CD4-positive, alpha-beta T cell (primary cell): Measurements from ENCODE around the gene TSPAN13. TPM values are rescaled to one million over a fixed set of nuclear protein-coding genes. Genes with fewer than 3 reads are reported as not detected.

Source experiments
- ATAC-seq: fragments of 200-7000 bp; cut with Tn5 transposase; one replicate; pipeline ENCODE4 v1.10.0; 2022; ENCODE audit warnings: mild to moderate bottlenecking; ENCODE audit not compliant: poor library complexity
- CTCF ChIA-PET: fragments of 350-600 bp; sonication (Branson Sonifier 250); formaldehyde crosslinking; loops from one replicate; lab custom pipeline; 2021; ENCODE audit warnings: antibody characterized with exemption, inconsistent platforms; lab: Charles Lee
- POLR2A ChIA-PET: fragments of 350-600 bp; sonication (Branson Sonifier 250); formaldehyde crosslinking; loops from one replicate; lab custom pipeline; 2021; ENCODE audit warnings: antibody characterized with exemption, inconsistent platforms; lab: Charles Lee
- DNase-seq, 14 experiments: peaks; one replicate each; pipeline ENCODE4 v3.0.0-alpha.2; 2013 to 2020; ENCODE audit warnings: mixed read lengths in 2 of 14
- H3K27ac ChIP-seq, 2 donors: one replicate each; pipeline versions ENCODE4 v1.5.1 to v1.7.0; 2013; ENCODE audit warnings: low read length in 2 of 2, low read depth in 1 of 2, mild to moderate bottlenecking in 1 of 2
- H3K27me3 ChIP-seq, 2 experiments: 1 replicate in 1 of 2; 2 replicates in 1 of 2; pipeline versions ENCODE4 v1.6.1 to v1.7.0; 2013; ENCODE audit warnings: low read length in 2 of 2, control low read depth in 1 of 2, mild to moderate bottlenecking in 1 of 2, moderate library complexity in 1 of 2; ENCODE audit not compliant: insufficient read depth in 2 of 2, control insufficient read depth in 1 of 2
- H3K36me3 ChIP-seq: one replicate; pipeline ENCODE4 v1.6.1; 2013; ENCODE audit warnings: low read length, control low read depth; ENCODE audit not compliant: insufficient read depth
- H3K4me1 ChIP-seq: one replicate; pipeline ENCODE4 v1.6.1; 2013; ENCODE audit warnings: low read length, control low read depth; ENCODE audit not compliant: insufficient read depth
- H3K4me3 ChIP-seq: one replicate; pipeline ENCODE4 v1.5.1; 2013; ENCODE audit warnings: mild to moderate bottlenecking, low read length, moderate library complexity
- H3K9me3 ChIP-seq, 2 experiments: 1 replicate in 1 of 2; 2 replicates in 1 of 2; pipeline versions ENCODE4 v1.6.1 to v1.7.0; 2013; ENCODE audit warnings: low read length in 2 of 2, mild to moderate bottlenecking in 2 of 2, control low read depth in 1 of 2, moderate library complexity in 1 of 2; ENCODE audit not compliant: control insufficient read depth in 1 of 2, insufficient read depth in 1 of 2
- H3K27ac Mint-ChIP-seq: one replicate; pipeline ENCODE4 v1.8.0; 2020; ENCODE audit warnings: mixed read lengths
- H3K27me3 Mint-ChIP-seq: one replicate; pipeline ENCODE4 v1.8.0; 2021; ENCODE audit warnings: mixed read lengths
- H3K36me3 Mint-ChIP-seq: one replicate; pipeline ENCODE4 v1.8.0; 2021; ENCODE audit warnings: low read depth, mixed read lengths
- H3K4me1 Mint-ChIP-seq: one replicate; pipeline ENCODE4 v1.8.0; 2021; ENCODE audit warnings: low read depth, mixed read lengths
- H3K4me3 Mint-ChIP-seq: one replicate; pipeline ENCODE4 v1.8.0; 2020; ENCODE audit warnings: mild to moderate bottlenecking, mixed read lengths
- H3K9me3 Mint-ChIP-seq: one replicate; pipeline ENCODE4 v1.8.0; 2020; ENCODE audit warnings: mixed read lengths
- CTCF ChIP-seq: fragments of 200-600 bp; IDR thresholded peaks from one replicate; pipeline ENCODE4 v1.8.0; 2022; ENCODE audit warnings: antibody characterized with exemption, mild to moderate bottlenecking
- intact Hi-C, 2 experiments: fragments of 100-400 bp; cut with DNase I in 1 of 2; cut with micrococcal nuclease in 1 of 2; formaldehyde crosslinking; loops; one replicate each; pipeline versions ENCODE4 v1.15.1 to v1.9.0; 2023 to 2025; cut with DNase I, micrococcal nuclease
- total RNA-seq, 174 experiments: library from RNA in 2 of 174; stranded (reverse) in 2 of 174; gene quantifications; one replicate each; pipeline ENCODE4 v1.2.3 and lab custom pipeline; 2021 to 2026

TSPAN13 gene
- total RNA-seq, 2 experiments from 2014 or later: 0.16 to 0.25 TPM

- H3K27ac Mint-ChIP-seq: no peak overlapping the region
- POLR2A ChIA-PET: no interaction called here
- H3K36me3 Mint-ChIP-seq: no peaks in the 10 kb centered on the region
- TF ChIP-seq CTCF: no peak
- DNase-seq: no peak
- H3K4me3 Mint-ChIP-seq: no peak overlapping the region
- H3K36me3 ChIP-seq: no peaks in the 10 kb centered on the region
- H3K27ac ChIP-seq: no peak overlapping the region
- H3K4me3 ChIP-seq: no peak overlapping the region
- H3K9me3 Mint-ChIP-seq: no peaks in the 10 kb centered on the region
- H3K27me3 ChIP-seq: no peaks in the 10 kb centered on the region
- no peaks in the 10 kb centered on the region for H3K9me3 ChIP-seq
- no peaks in the 10 kb centered on the region for H3K4me1 ChIP-seq
- H3K4me1 Mint-ChIP-seq: no peaks in the 10 kb centered on the region
- CTCF ChIA-PET: no interaction called here
- intact Hi-C loops: no loop called here
- no peaks in the 10 kb centered on the region for H3K27me3 Mint-ChIP-seq
- no peak for ATAC-seq
Observed at GRCh38 chr7:16785846-16786245, 32.3 kb downstream of the TSPAN13 start.

GRCh38 chr7:16786257-16786656 is 32.7 kb downstream of the TSPAN13 start:
- ChIA-PET POLR2A (no interaction called here), CTCF (interaction anchor here (0.9 kb wide), 1 partner anchor 14 kb away, joined by 3 read pairs; no protein-coding TSS in a partner anchor)
- no peak for TF ChIP-seq CTCF
- Histone ChIP-seq H3K27me3 (no peaks in the 10 kb centered on the region), H3K36me3 (no peaks in the 10 kb centered on the region), H3K4me1 (no peaks in the 10 kb centered on the region), H3K9me3 (no peaks in the 10 kb centered on the region), H3K27ac (no peak overlapping the region), H3K4me3 (no peak overlapping the region)
- H3K4me1 Mint-ChIP-seq: no peaks in the 10 kb centered on the region
- no peaks in the 10 kb centered on the region for H3K36me3 Mint-ChIP-seq
- no peak for ATAC-seq
- intact Hi-C loops: no loop called here
- no peaks in the 10 kb centered on the region for H3K9me3 Mint-ChIP-seq
- no peak for DNase-seq
- H3K27me3 Mint-ChIP-seq: no peaks in the 10 kb centered on the region
- no peak overlapping the region for H3K27ac Mint-ChIP-seq
- H3K4me3 Mint-ChIP-seq: no peak overlapping the region

GRCh38 chr7:16787127-16787526 is 33.6 kb downstream of the TSPAN13 start:
- ChIA-PET POLR2A (no interaction called here), CTCF (interaction anchor here (0.9 kb wide), 1 partner anchor 13 kb away, joined by 3 read pairs; no protein-coding TSS in a partner anchor)
- no peaks in the 10 kb centered on the region for H3K4me1 ChIP-seq
- no peaks in the 10 kb centered on the region for H3K9me3 ChIP-seq
- TF ChIP-seq CTCF: no peak
- H3K27ac ChIP-seq: no peak overlapping the region
- ATAC-seq (no peak), DNase-seq (no peak)
- no peaks in the 10 kb centered on the region for H3K36me3 ChIP-seq
- H3K27ac Mint-ChIP-seq: no peak overlapping the region
- no peak overlapping the region for H3K4me3 ChIP-seq
- H3K4me1 Mint-ChIP-seq: no peaks in the 10 kb centered on the region
- intact Hi-C loops: no loop called here
- H3K9me3 Mint-ChIP-seq: no peaks in the 10 kb centered on the region
- no peaks in the 10 kb centered on the region for H3K27me3 Mint-ChIP-seq
- no peaks in the 10 kb centered on the region for H3K27me3 ChIP-seq
- no peak overlapping the region for H3K4me3 Mint-ChIP-seq
- no peaks in the 10 kb centered on the region for H3K36me3 Mint-ChIP-seq
